Superior temporal gyrus (tissue), 1 donor: ENCODE data around the gene SLC39A7.

ENCODE experiments used
- DNase-seq: peaks from one replicate; pipeline ENCODE4 v3.0.0-alpha.2; 2016; ENCODE audit errors: extremely low spot score

Gene SLC39A7

GRCh38 chr6:33190504-33191107 is 10.1 kb upstream of the SLC39A7 start:
- no peak for DNase-seq

GRCh38 chr6:33191383-33192104 is 9.1 kb upstream of the SLC39A7 start:
- DNase-seq: no peak

- no peak for DNase-seq
Observed at GRCh38 chr6:33192105-33192646, 8.5 kb upstream of the SLC39A7 start, which contains the start of gene COL11A2. COL11A2 (minus strand) TSS chr6:33192467; CDS start chr6:33192240, 227 bp downstream.

GRCh38 chr6:33192671-33193602 is 7.7 kb upstream of the SLC39A7 start:
- DNase-seq: peak; percentile 62

GRCh38 chr6:33193619-33194018 is 7.0 kb upstream of the SLC39A7 start:
- no peak for DNase-seq

- no peak for DNase-seq
Observed at GRCh38 chr6:33194431-33194979, 6.2 kb upstream of the SLC39A7 start.

GRCh38 chr6:33195304-33196165 is 5.1 kb upstream of the SLC39A7 start:
- no peak for DNase-seq

GRCh38 chr6:33197431-33198048 is 3.1 kb upstream of the SLC39A7 start:
- DNase-seq: peak; percentile 84

- no peak for DNase-seq
Observed at GRCh38 chr6:33198159-33198852, 2.4 kb upstream of the SLC39A7 start.

GRCh38 chr6:33198853-33199436 is 1.7 kb upstream of the SLC39A7 start:
- DNase-seq: no peak

- DNase-seq: no peak
Observed at GRCh38 chr6:33199687-33200218, 914 bp upstream of the SLC39A7 start.

- no peak for DNase-seq
Observed at GRCh38 chr6:33201147-33201545, 479 bp downstream of the SLC39A7 start.

GRCh38 chr6:33201935-33202334 is 1.3 kb downstream of the SLC39A7 start:
- DNase-seq: no peak

GRCh38 chr6:33202799-33203198 is 2.1 kb downstream of the SLC39A7 start:
- DNase-seq: no peak

- no peak for DNase-seq
Observed at GRCh38 chr6:33203443-33204164, 2.9 kb downstream of the SLC39A7 start.

- DNase-seq: no peak
Observed at GRCh38 chr6:33204165-33204414, 3.4 kb downstream of the SLC39A7 start.

- DNase-seq: peak; percentile 95
Observed at GRCh38 chr6:33204415-33205190, 3.9 kb downstream of the SLC39A7 start, which contains the start of gene HSD17B8. HSD17B8 (plus strand) TSS chr6:33204655; CDS start chr6:33204669, 14 bp downstream.
